HG03135 (cell line): ENCODE results near the gene BCKDHB.

ENCODE experiments used
- ATAC-seq: cut with Tn5 transposase; IDR thresholded peaks from one replicate; pipeline ENCODE4 v1.9.1; 2021; ENCODE audit warnings: mild to moderate bottlenecking, moderate library complexity; ENCODE audit not compliant: unreplicated experiment

Gene BCKDHB

GRCh38 chr6:80321011-80321410, 214.5 kb downstream of the BCKDHB start:
- no peak for ATAC-seq

DNA sequence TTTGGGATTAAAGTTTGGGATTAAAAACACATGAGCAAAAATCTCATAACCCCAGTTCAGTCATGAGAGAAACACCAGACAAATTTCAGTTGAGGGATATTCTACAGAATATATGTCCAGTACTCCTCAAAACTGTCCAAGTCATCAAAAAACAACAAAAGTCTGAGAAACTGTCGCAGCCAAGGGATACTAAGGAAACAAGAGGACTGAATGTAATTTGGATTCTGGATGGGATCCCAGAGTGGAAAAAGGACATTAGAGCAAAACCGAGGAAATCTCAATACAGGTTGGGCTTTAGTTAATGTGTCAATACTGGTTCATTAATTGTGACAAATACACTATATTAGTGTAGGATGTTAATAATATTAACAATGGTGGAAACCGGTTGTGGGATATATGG, 219.3 kb downstream of the BCKDHB start:
- ATAC-seq: no peak

GRCh38 chr6:80328652-80329051, 222.2 kb downstream of the BCKDHB start:
- ATAC-seq: no peak

DNA sequence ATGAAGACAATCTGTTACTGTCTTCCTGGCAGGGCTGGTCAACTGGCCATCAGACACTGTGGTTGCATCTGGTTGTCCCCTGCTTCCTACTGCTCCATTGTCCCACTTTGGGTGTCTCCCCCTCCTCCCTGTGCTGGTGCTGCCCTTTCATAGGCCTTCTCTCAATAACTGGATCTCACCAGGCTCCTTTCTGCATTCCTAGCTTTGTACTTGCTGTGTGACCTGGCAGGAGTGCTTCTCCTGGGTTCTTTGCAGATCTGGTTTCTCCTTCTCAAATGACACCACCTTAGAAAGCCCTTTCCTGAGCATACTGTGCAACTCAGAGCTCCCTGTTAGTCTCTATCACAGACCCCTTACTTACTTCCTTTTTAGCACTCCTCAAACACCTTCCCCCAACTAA, 223.0 kb downstream of the BCKDHB start:
- no peak for ATAC-seq

DNA sequence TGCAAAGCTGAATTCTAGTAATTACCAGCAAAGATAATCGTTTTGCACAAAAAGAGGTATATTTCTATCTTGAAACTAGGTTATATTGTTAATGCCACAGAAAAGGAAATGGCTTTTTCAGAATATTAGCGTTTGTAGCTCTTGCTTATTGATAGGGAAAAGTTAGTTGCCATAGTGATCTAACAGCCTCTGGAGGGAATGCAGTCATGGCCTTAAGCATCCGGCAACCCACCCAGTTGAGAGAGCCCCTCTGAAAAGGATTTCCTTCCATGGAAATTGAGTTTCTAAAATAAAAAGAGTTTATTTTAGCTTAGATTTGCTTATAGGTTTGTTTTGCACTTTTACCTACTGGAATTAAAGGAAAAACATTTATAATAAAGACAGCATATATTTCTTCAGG, 224.5 kb downstream of the BCKDHB start:
- no peak for ATAC-seq

- ATAC-seq: no peak
These were observed 225.1 kb downstream of the BCKDHB start for GRCh38 chr6:80331522-80331921.

- ATAC-seq: no peak
These were observed 225.5 kb downstream of the BCKDHB start for GRCh38 chr6:80331974-80332373.

DNA sequence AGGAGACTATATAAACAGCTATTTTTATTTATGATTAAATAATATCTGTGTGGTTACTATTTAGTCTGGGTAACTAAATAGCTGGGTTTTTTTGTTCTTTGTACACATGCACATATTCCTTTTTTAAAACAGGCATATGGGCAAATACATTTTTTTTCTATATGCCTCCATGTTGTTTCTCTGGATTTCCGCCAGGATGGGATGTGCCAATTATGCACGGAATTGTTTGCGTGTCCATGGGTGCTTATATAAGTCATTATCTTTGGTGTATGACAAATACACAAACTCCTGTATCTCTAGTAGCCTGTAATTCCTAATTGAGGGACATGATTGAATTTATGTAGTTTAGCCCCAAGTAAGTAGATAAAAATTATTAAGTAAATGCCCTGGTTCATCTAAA, 226.9 kb downstream of the BCKDHB start:
- ATAC-seq: no peak

DNA sequence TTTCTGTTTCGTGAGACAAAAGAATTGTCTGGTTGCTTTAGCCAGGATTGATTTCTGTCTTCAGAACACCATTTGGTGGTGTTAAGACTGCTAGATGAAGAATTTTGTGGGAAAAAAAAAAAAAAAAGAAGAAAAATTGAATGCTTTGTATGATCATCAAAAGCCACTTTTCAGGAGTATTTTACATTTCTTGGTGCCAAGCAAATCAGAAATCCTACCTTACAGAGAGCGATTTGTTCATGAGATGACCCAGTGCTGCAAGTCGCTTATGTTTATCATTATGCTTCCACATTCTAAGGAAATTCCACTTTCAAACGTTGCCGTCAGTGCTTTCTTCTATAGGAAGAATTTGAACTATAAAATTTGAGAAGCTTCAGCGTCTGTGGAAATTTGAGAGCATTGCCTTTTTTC, 228.7 kb downstream of the BCKDHB start:
- no peak for ATAC-seq

DNA sequence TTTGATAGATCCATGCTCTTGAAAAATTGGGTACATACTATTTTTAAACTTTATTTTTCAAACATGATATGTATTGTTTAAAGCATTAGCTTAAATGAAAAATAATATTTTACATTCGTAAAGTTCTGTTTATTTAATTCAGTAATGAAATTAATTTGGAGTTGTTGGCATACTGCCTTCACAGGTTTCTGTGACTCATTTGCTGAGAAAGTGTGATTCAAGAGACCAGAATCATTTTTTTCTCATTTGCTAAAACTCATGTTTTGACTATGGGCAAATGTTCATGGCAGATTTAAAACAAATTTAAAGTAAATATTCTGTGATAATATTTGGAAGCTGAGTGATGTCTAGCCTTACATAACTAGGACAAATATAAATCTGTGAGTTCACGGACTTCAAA, 230.4 kb downstream of the BCKDHB start:
- ATAC-seq: no peak

- peak; percentile 93 for ATAC-seq
These were observed 231.8 kb downstream of the BCKDHB start for GRCh38 chr6:80338201-80338836.

DNA sequence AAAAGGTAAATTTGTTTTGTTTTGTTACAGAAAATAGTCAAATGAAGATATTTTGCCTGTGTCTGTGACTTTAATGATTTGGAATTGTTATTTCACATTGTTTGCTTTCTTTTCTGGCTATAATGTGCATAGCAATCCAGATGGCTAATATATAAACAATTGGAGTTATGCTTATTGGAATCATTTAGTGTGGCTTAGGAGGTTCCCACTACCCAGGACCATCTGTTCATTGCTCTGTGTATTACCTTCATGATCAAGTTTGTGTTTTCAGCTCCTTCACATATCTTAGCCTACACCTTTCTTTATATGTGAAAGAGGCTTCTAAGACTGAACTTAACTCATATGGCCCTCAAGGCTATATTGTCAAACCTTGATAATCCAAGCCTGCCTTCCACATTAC, 232.9 kb downstream of the BCKDHB start:
- ATAC-seq: no peak

DNA sequence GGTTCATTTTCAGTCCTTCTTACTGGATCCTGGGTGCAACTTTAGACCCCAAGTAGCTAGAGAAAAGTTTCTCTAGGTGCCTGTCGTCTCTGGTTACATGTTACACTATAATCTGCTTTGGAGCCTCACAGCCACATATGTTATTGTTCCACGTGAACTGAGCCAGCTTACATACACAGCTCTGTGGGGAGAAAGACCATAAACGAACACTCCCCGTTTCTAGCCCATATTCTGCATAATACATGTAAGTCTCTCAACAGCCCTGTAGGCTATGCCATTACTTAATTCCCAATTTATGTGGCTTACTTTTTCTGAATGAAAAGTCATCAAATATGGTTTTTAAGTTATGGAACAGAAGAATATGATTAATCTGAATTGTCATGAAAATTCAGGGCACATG, 233.8 kb downstream of the BCKDHB start:
- ATAC-seq: no peak

GRCh38 chr6:80340686-80341085, 234.2 kb downstream of the BCKDHB start:
- ATAC-seq: no peak

- no peak for ATAC-seq
These were observed 234.9 kb downstream of the BCKDHB start for GRCh38 chr6:80341330-80341729.

GRCh38 chr6:80343511-80343910, 237.0 kb downstream of the BCKDHB start:
- no peak for ATAC-seq

DNA sequence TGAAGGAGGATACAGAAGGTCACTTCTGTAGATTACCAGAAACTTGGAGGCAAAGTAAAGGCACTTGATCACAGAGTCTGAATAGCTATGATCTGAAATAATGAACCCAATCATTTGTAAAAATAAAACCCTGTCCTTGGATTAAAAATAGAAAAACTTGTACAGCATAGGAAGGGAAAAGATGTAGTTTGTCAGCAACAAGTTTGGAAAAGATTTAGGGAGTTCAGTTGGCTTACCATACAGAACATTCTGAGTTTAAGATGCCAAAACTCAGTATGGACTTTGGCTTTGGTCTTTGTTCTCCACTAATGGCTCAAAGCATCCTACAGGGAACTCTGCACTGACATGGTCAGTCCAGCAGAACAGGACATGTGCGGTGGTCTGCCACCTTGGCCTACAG, 240.6 kb downstream of the BCKDHB start:
- no peak for ATAC-seq

DNA sequence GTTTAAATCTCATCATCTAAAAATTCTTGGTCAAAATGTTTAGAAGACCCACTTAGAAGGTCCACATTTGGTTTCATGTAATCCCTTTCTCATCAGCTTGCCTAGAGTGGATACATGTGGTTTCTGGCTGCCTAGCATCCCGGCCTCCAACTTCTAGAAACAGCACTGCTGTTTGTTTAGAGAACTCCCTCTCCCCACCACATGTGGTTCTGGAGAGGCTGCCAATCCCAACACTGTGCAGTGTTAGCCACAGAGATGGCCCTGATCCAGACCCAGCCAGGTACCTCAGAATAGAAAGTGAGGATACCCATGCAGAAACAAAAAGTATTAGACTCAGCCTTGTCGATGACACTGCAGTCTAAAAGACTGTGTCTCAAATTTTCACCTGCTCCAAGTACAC, 241.8 kb downstream of the BCKDHB start:
- no peak for ATAC-seq

GRCh38 chr6:80356000-80356399, 249.5 kb downstream of the BCKDHB start:
- no peak for ATAC-seq

- no peak for ATAC-seq
These were observed 250.1 kb downstream of the BCKDHB start for GRCh38 chr6:80356545-80356944.

DNA sequence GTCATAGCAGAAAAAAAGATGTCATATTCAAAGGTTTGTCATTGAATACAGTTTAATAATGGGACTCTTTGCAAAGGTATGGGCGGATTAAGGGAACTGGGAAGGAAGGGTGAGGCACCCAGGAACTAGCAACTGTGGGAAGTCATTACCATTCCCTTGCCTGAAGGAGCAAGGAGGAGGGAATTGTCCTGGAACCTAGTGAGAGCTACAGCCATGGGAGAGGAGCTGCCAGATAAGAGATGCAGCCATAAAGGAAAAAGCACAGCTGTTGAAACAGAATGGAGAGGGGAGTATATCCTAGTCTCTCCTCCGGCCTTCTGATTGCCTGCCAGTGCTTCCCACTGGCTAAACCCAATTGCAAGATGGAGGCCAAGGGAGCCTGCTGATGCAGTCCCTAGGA, 250.6 kb downstream of the BCKDHB start:
- no peak for ATAC-seq

DNA sequence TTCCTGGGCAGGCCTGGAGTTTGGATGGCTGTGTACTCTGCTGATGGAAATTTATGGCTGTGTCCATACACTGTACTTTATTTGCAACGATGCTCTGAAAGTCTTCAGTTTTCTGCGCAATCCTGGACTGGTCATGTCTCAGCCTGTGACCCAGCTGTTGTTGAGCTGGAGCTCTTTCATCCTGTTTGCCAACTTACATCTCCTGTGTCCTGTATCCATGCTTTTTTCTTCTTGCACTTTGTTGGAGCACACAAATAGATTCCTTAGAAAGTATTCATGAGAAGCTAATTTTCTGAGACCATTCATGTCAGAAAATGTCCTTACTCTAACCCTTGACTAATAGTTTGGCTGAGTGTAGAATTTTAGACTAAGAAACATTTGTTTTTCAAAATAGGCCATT, 251.2 kb downstream of the BCKDHB start:
- ATAC-seq: no peak

DNA sequence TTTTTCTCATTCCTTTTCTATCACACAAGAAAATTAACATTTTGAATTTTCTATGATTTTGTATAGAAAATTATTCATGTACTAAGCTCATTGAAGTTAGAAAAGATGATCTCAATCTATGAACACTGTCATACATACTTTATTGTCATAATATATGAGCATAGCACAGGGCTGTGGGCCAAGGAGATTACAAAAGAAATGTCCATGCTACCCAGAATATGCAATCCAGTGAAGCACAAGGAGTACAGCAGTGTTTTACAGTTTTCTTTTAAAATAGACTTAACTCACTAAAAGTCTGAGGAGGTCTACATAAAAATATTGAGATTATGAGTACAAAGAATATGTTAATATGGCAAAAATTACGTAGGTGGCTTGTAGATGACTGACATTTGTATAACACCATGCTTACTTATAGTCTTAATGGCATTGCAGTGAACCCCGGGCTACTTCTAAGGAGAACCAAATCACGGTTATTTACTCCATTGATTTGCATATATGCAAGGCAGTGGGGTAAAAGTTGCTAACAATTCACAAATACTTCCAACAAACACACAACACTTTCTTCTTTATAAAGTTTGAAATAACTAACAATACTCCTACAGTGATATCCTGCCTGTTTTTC, 257.1 kb downstream of the BCKDHB start:
- ATAC-seq: no peak
